IMR-90 (cell line): Measurements from ENCODE around the gene COL18A1. TPM values are rescaled to one million over a fixed set of nuclear protein-coding genes. Genes with fewer than 3 reads are reported as not detected.

ENCODE experiments used
- ATAC-seq: fragments of 200-7000 bp; cut with Tn5 transposase; 2 replicates; pipeline ENCODE4 v1.9.1; 2020; ENCODE audit warnings: low read depth, mild to moderate bottlenecking, moderate library complexity
- BruUV-seq: library from RNA; stranded (reverse); fragments of 400-500 nt; replicated peaks from 2 replicates; lab custom pipeline; 2021; lab: Mats Ljungman, UMichigan
- CTCF ChIA-PET: fragments of 300-600 bp; formaldehyde crosslinking; extraction: SDS; loops from one replicate; lab custom pipeline; 2021; ENCODE audit warnings: antibody characterized with exemption; lab: Yijun Ruan, JAX
- POLR2A ChIA-PET: fragments of 300-600 bp; sonication (Branson Sonifier 250); formaldehyde crosslinking; loops from one replicate; lab custom pipeline; 2022; ENCODE audit warnings: antibody characterized with exemption; ENCODE audit not compliant: unreplicated experiment; lab: Charles Lee
- DNase-seq: peaks from one replicate; pipeline ENCODE4 v3.0.0; 2013
- H2AFZ ChIP-seq: replicated peaks from 2 replicates; pipeline ENCODE3; 2013; ENCODE audit warnings: low read length, mild to moderate bottlenecking; ENCODE audit not compliant: poor library complexity
- H2AK5ac ChIP-seq: 2 replicates; pipeline ENCODE4 v1.6.1; 2013; ENCODE audit warnings: low read depth, low read length, inconsistent platforms
- H2AK9ac ChIP-seq: replicated peaks from 2 replicates; pipeline ENCODE3; 2013; ENCODE audit warnings: mild to moderate bottlenecking, low read depth, low read length, moderate library complexity; ENCODE audit not compliant: poor library complexity
- H2BK120ac ChIP-seq: 2 replicates; pipeline ENCODE4 v1.6.1; 2013; ENCODE audit warnings: low read depth, low read length, inconsistent platforms
- H2BK15ac ChIP-seq: 3 replicates; pipeline ENCODE4 v1.6.1; 2013; ENCODE audit warnings: low read depth, low read length, inconsistent platforms
- H2BK20ac ChIP-seq: 2 replicates; pipeline ENCODE4 v1.6.1; 2013; ENCODE audit warnings: low read depth, mild to moderate bottlenecking, inconsistent platforms, low read length, moderate library complexity
- H2BK5ac ChIP-seq: 2 replicates; pipeline ENCODE4 v1.6.1; 2013; ENCODE audit warnings: mild to moderate bottlenecking, low read depth, low read length, inconsistent platforms; ENCODE audit not compliant: poor library complexity, severe bottlenecking
- H3K14ac ChIP-seq: replicated peaks from 2 replicates; pipeline ENCODE4 v1.6.1; 2013; ENCODE audit warnings: low read depth, low read length, inconsistent platforms
- H3K18ac ChIP-seq: 2 replicates; pipeline ENCODE4 v1.6.1; 2013; ENCODE audit warnings: low read depth, low read length, control low read depth
- H3K23ac ChIP-seq: 2 replicates; pipeline ENCODE4 v1.6.1; 2013; ENCODE audit warnings: low read depth, low read length, inconsistent platforms
- H3K27ac ChIP-seq: 2 replicates; pipeline ENCODE4 v1.5.1; 2013; ENCODE audit warnings: mild to moderate bottlenecking, control low read depth, low read length; ENCODE audit not compliant: insufficient read depth
- H3K27me3 ChIP-seq: 2 replicates; pipeline ENCODE4 v1.6.1; 2013; ENCODE audit warnings: low read length; ENCODE audit not compliant: control insufficient read depth, insufficient read depth
- H3K36me3 ChIP-seq: 2 replicates; pipeline ENCODE4 v1.6.1; 2013; ENCODE audit warnings: low read length, mixed read lengths; ENCODE audit not compliant: control insufficient read depth, insufficient read depth
- H3K4ac ChIP-seq: 2 replicates; pipeline ENCODE4 v1.6.1; 2013; ENCODE audit warnings: low read depth, low read length, inconsistent platforms
- H3K4me1 ChIP-seq: 2 replicates; pipeline ENCODE4 v1.6.1; 2013; ENCODE audit warnings: low read length, mixed read lengths; ENCODE audit not compliant: control insufficient read depth, insufficient read depth
- H3K4me2 ChIP-seq: 2 replicates; pipeline ENCODE4 v1.6.1; 2013; ENCODE audit warnings: low read depth, mild to moderate bottlenecking, control low read depth, low read length, moderate library complexity
- H3K4me3 ChIP-seq: 2 replicates; pipeline ENCODE4 v1.5.1; 2013; ENCODE audit warnings: low read depth, mild to moderate bottlenecking, control low read depth, low read length, moderate library complexity; ENCODE audit not compliant: insufficient read depth
- H3K56ac ChIP-seq: 2 replicates; pipeline ENCODE4 v1.6.1; 2013; ENCODE audit warnings: low read length, inconsistent platforms; ENCODE audit not compliant: insufficient read depth; ENCODE audit errors: extremely low read depth
- H3K79me1 ChIP-seq, 2 experiments: 2 replicates each; pipeline ENCODE4 v1.6.1; 2013; ENCODE audit warnings: low read length in 2 of 2, inconsistent platforms in 1 of 2, low read depth in 1 of 2
- H3K9ac ChIP-seq: 2 replicates; pipeline ENCODE4 v1.6.1; 2013; ENCODE audit warnings: low read depth, low read length, control low read depth
- H3K9me1 ChIP-seq: 2 replicates; pipeline ENCODE4 v1.6.1; 2013; ENCODE audit warnings: low read length, inconsistent platforms; ENCODE audit not compliant: insufficient read depth
- H3K9me3 ChIP-seq: 2 replicates; pipeline ENCODE4 v1.6.1; 2013; ENCODE audit warnings: low read length; ENCODE audit not compliant: control insufficient read depth, insufficient read depth
- H4K20me1 ChIP-seq: 2 replicates; pipeline ENCODE4 v1.6.1; 2013; ENCODE audit warnings: low read length, inconsistent platforms; ENCODE audit not compliant: insufficient read depth
- H4K5ac ChIP-seq: 2 replicates; pipeline ENCODE4 v1.6.1; 2013; ENCODE audit warnings: mild to moderate bottlenecking, low read depth, low read length, control low read depth
- H4K8ac ChIP-seq, 2 experiments: 2 replicates each; pipeline ENCODE4 v1.6.1; 2013; ENCODE audit warnings: low read depth in 2 of 2, low read length in 2 of 2, control low read depth in 1 of 2, inconsistent platforms in 1 of 2
- H4K91ac ChIP-seq: 2 replicates; pipeline ENCODE4 v1.6.1; 2013; ENCODE audit warnings: low read depth, low read length, inconsistent platforms; ENCODE audit not compliant: insufficient read depth
- CHD1 ChIP-seq: IDR thresholded peaks from 2 replicates; pipeline ENCODE4 v1.6.1; 2012; ENCODE audit warnings: low read depth, low read length, improper control_type of control experiment
- RAD21 ChIP-seq: IDR thresholded peaks from 2 replicates; pipeline ENCODE4 v1.6.1; 2012; ENCODE audit warnings: low read length, improper control_type of control experiment
- WGBS, 2 experiments: methylation state at CpG; one replicate each; pipeline versions ENCODE4 v1.1.5 to v1.1.7; 2013; ENCODE audit warnings: missing lambda C conversion rate in 2 of 2; ENCODE audit not compliant: insufficient read length in 1 of 2; ENCODE audit errors: extremely low coverage in 2 of 2; 5-methylcytosine and 5-hydroxymethylcytosine counted together
- dilution Hi-C: fragments of 300-500 bp; cut with HindIII; formaldehyde crosslinking; loops from one replicate; pipeline ENCODE4 v1.14.3; 2018; ENCODE audit warnings: low sequenced_read_pairs; ENCODE audit not compliant: unreplicated experiment
- in situ Hi-C: fragments of 300-500 bp; cut with MboI; formaldehyde crosslinking; loops from 3 replicates; pipeline ENCODE4 v1.14.3; 2019; ENCODE audit warnings: low sequenced_read_pairs, inconsistent platforms, mixed read lengths
- intact Hi-C: fragments of 100-400 bp; cut with micrococcal nuclease; formaldehyde crosslinking; loops from 2 replicates; pipeline ENCODE4 v1.10.0; 2022
- polyA plus RNA-seq, 3 experiments: library from polyadenylated mRNA; depleted of rRNA; stranded (reverse); fragments of >200 nt; gene quantifications; 2 replicates each; pipeline ENCODE4 v1.2.3, GENCODE V29; 2012; ENCODE audit warnings: low replicate concordance in 1 of 3
- total RNA-seq: library from RNA; depleted of rRNA; stranded (reverse); fragments of >200 nt; gene quantifications from 2 replicates; pipeline ENCODE4 v1.2.3, GENCODE V29; 2012

COL18A1 gene
- total and polyA plus RNA-seq, 2 of the 4 experiments (the other 2 are of a cell fraction): 4.3 to 46.7 TPM

GRCh38 chr21:45533846-45534635 is 129.1 kb downstream of the COL18A1 start:
- no peak overlapping the region for H2BK5ac ChIP-seq
- H3K23ac ChIP-seq: no peak overlapping the region

More at GRCh38 chr21:45533846-45534635, 129.1 kb downstream of the COL18A1 start:
- H2AK5ac ChIP-seq: no peak overlapping the region
- no peak; the same call in 1 of the 2 replicates for ATAC-seq
- H2BK120ac ChIP-seq: no peak overlapping the region
- peaks cover 14% of the 10 kb centered on the region for H3K9me1 ChIP-seq
- dilution Hi-C loops (no loop called here), intact Hi-C loops (no loop called here), in situ Hi-C loops (no loop called here)
- H3K36me3 ChIP-seq: peaks cover 20% of the 10 kb centered on the region
- no peak overlapping the region for H4K91ac ChIP-seq
- no peak overlapping the region for H3K9ac ChIP-seq
- H3K27me3 ChIP-seq: no peaks in the 10 kb centered on the region
- H3K4ac ChIP-seq: no peak overlapping the region
- WGBS, 2 experiments: 62% methylated on average over 12 of the region's 20 CpGs; no CpG with 5 or more reads in 1 of the 2 experiments
- H3K9me3 ChIP-seq: no peaks in the 10 kb centered on the region
- BruUV-seq: no TSS peak
- no peak overlapping the region for H2AK9ac ChIP-seq
- no peak overlapping the region for H3K27ac ChIP-seq
- peaks cover 4% of the 10 kb centered on the region for H3K4me1 ChIP-seq
- no peak overlapping the region for H3K4me3 ChIP-seq
- peaks cover 11 to 18% of the 10 kb centered on the region in 2 experiments; a peak in 3 of 4 replicates for H3K79me1 ChIP-seq
- CTCF ChIA-PET: no interaction called here
- H4K8ac ChIP-seq: no peak overlapping the region
- TF ChIP-seq RAD21 (no peak), CHD1 (no peak)
- no peak overlapping the region for H3K56ac ChIP-seq
- H2BK15ac ChIP-seq: no peak overlapping the region
- H3K4me2 ChIP-seq: no peak overlapping the region
- peak overlapping the region; percentile 33 for H2AFZ ChIP-seq
- H3K18ac ChIP-seq: no peak overlapping the region
- POLR2A ChIA-PET: no interaction called here
- H4K5ac ChIP-seq: no peak overlapping the region
- DNase-seq: no peak
- no peak overlapping the region for H3K14ac ChIP-seq
- no peak overlapping the region for H2BK20ac ChIP-seq
- H4K20me1 ChIP-seq: peaks cover 10% of the 10 kb centered on the region; the same call in 1 of the 2 replicates
